ENCODE measurements around the gene LMAN2.

LMAN2 gene

DNA sequence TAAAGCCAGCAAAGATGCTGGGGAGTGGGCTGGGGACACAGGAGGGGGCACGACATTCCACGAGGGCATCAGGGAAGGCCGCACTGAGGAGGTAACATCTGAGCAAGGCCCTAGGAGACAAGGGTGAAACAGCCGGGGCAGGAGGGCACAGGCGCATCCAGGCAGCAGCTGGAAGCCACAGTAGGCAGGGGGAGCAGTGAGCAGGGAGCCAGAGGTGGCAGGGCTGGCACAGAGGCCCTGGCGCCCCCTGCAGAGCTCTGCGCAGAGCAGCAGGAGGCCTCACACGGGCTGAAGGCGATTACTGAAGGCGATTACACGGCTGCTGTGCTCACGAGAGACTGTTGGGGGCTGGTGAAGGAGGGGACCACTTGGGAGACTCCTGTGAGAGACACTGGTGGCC, 15.4 kb downstream of the LMAN2 start:
- Histone ChIP-seq H2BK12ac (ENCODE audit: low read length) (no peak overlapping the region), H3K4me1 (ENCODE audit: control insufficient read depth in 2 of 2, insufficient read depth in 1 of 2, low read depth in 1 of 2, low read length in 2 of 2) (no peaks in the 10 kb centered on the region), H2BK120ac (ENCODE audit: low read depth, low read length) (no peak overlapping the region), H2BK5ac (ENCODE audit: low read length) (no peak overlapping the region), H3K9ac (ENCODE audit: low read depth, low read length, poor library complexity) (no peak overlapping the region), H3K4me3 (ENCODE audit: low read length in 2 of 2) (no peak overlapping the region), H2AFZ (ENCODE audit: low read length) (no peak overlapping the region), H3K36me3 (replicated peaks in 1 of 2; ENCODE audit: control insufficient read depth in 2 of 2, insufficient read depth in 2 of 2, low read length in 2 of 2) (peaks cover 42 to 89% of the 10 kb centered on the region in 2 donors), H3K14ac (ENCODE audit: low read length) (no peak overlapping the region), H3K4me2 (ENCODE audit: insufficient read depth, low read length, poor library complexity, severe bottlenecking) (no peak overlapping the region), H3K79me1 (ENCODE audit: low read depth, low read length) (peaks cover 6% of the 10 kb centered on the region), H3K9me3 (replicated peaks in 1 of 2; ENCODE audit: control insufficient read depth in 2 of 2, insufficient read depth in 1 of 2, low read depth in 1 of 2, low read length in 2 of 2) (no peaks in the 10 kb centered on the region), H3K27ac (replicated peaks; ENCODE audit: low read length) (no peak overlapping the region), H2BK15ac (ENCODE audit: low read length) (no peak overlapping the region), H3K27me3 (ENCODE audit: control insufficient read depth in 3 of 3, insufficient read depth in 3 of 3, low read depth in 1 of 3, low read length in 3 of 3) (no peaks in the 10 kb centered on the region), H3K23ac (ENCODE audit: low read depth, low read length, poor library complexity) (no peak overlapping the region), H3K18ac (ENCODE audit: low read length) (no peak overlapping the region), H2AK5ac (ENCODE audit: low read depth, low read length) (no peak overlapping the region), H3K4ac (ENCODE audit: low read length) (no peak overlapping the region), H4K91ac (ENCODE audit: low read depth, low read length, poor library complexity) (no peak overlapping the region), H4K8ac (ENCODE audit: low read depth, low read length) (no peak overlapping the region)
- no CpG with 5 or more reads among the region's 12 CpGs for WGBS, 2 donors (ENCODE audit: extremely low coverage in 2 of 2, insufficient read length in 2 of 2, insufficient replicate concordance in 1 of 2)
- no peak for DNase-seq (ENCODE audit: low spot score)

DNA sequence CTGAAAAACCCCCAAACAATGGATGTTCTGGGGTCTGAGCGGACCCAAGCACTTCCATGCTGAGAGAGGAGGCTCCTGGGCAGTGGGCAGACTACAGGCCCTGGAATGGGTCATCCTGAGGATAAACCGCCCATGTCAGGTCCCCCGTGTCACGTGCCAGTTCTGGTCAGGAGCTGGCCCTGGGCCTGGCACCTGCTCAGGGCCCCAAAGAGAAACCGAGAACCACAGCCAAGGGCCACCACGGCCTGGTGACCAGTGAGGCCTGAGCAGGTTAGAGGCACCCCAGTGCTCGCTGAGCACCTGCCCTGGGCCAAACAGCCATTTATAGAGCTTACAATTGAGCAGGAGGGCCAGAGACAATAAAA, 15.8 kb downstream of the LMAN2 start:
- no peak overlapping the region for H4K8ac ChIP-seq (ENCODE audit: low read depth, low read length)
- H2BK120ac ChIP-seq (ENCODE audit: low read depth, low read length), result no peak overlapping the region
- H3K14ac ChIP-seq (ENCODE audit: low read length), result no peak overlapping the region
- H3K4me2 ChIP-seq (ENCODE audit: insufficient read depth, low read length, poor library complexity, severe bottlenecking), result no peak overlapping the region
- no peak overlapping the region for H2BK15ac ChIP-seq (ENCODE audit: low read length)
- no peak overlapping the region for H2BK5ac ChIP-seq (ENCODE audit: low read length)
- H2AK5ac ChIP-seq (ENCODE audit: low read depth, low read length), result no peak overlapping the region
- no peak overlapping the region for H3K4me3 ChIP-seq (ENCODE audit: low read length in 2 of 2)
- H3K9me3 ChIP-seq (replicated peaks in 1 of 2; ENCODE audit: control insufficient read depth in 2 of 2, insufficient read depth in 1 of 2, low read depth in 1 of 2, low read length in 2 of 2), result no peaks in the 10 kb centered on the region
- no peak overlapping the region for H4K91ac ChIP-seq (ENCODE audit: low read depth, low read length, poor library complexity)
- no peak overlapping the region for H2BK12ac ChIP-seq (ENCODE audit: low read length)
- WGBS, 2 donors (ENCODE audit: extremely low coverage in 2 of 2, insufficient read length in 2 of 2, insufficient replicate concordance in 1 of 2), result no CpG with 5 or more reads among the region's 7 CpGs
- H2AFZ ChIP-seq (ENCODE audit: low read length), result no peak overlapping the region
- H3K36me3 ChIP-seq (replicated peaks in 1 of 2; ENCODE audit: control insufficient read depth in 2 of 2, insufficient read depth in 2 of 2, low read length in 2 of 2), result peaks cover 42 to 94% of the 10 kb centered on the region in 2 donors
- H3K4ac ChIP-seq (ENCODE audit: low read length), result no peak overlapping the region
- H3K27me3 ChIP-seq (ENCODE audit: control insufficient read depth in 3 of 3, insufficient read depth in 3 of 3, low read depth in 1 of 3, low read length in 3 of 3), result no peaks in the 10 kb centered on the region
- H3K23ac ChIP-seq (ENCODE audit: low read depth, low read length, poor library complexity), result no peak overlapping the region
- no peak overlapping the region for H3K18ac ChIP-seq (ENCODE audit: low read length)
- DNase-seq (ENCODE audit: low spot score), result no peak
- peaks cover 6% of the 10 kb centered on the region for H3K79me1 ChIP-seq (ENCODE audit: low read depth, low read length)
- H3K9ac ChIP-seq (ENCODE audit: low read depth, low read length, poor library complexity), result no peak overlapping the region
- no peak overlapping the region for H3K27ac ChIP-seq (replicated peaks; ENCODE audit: low read length)
- H3K4me1 ChIP-seq (ENCODE audit: control insufficient read depth in 2 of 2, insufficient read depth in 1 of 2, low read depth in 1 of 2, low read length in 2 of 2), result no peaks in the 10 kb centered on the region

DNA sequence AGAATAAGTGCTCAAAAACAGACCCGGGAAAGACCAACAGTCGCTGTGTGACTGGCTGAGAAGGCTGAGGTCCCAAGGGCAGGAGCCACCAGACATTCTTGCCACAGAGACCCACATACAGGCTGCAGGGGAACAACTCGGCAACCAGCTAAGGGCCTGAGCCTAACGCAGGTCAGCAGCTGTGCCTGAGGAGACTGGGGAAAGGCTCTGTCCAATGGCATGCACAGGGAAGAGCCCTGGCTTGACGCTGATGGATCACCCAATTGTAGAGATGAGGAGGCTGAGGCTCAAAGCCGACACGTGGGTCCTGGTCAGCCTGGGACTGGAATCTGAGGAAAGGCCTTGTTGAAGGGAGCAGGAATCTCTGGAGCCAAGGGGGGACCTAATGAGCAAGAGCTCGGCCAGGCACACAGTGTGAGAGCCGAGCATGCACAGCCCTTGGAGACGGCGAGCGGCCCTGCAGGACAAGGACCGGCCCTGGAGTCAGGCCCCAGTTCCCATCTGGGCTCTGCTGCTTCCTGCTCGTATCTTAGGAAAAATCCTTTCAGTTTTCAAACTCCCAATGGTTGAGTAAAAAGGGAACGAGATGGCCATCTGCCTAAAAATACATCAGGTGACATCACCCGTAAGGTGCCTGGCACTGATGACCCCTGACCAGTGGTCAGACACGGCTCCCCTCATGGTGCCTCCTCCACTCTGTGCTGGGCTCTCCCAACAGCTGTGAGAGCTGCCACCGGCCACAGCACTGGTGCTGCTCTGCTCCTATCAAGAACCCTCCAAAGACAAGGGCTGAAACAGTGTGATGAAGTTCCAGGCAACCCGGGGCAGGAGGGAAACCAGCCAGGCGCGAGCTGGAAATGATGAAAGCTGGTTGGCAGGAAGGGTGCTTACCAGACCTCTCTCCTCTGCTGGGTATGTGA, 16.4 kb downstream of the LMAN2 start:
- Histone ChIP-seq H4K91ac (ENCODE audit: low read depth, low read length, poor library complexity) (no peak overlapping the region), H3K9me3 (replicated peaks in 1 of 2; ENCODE audit: control insufficient read depth in 2 of 2, insufficient read depth in 1 of 2, low read depth in 1 of 2, low read length in 2 of 2) (no peaks in the 10 kb centered on the region), H3K23ac (ENCODE audit: low read depth, low read length, poor library complexity) (no peak overlapping the region), H2BK12ac (ENCODE audit: low read length) (no peak overlapping the region), H3K9ac (ENCODE audit: low read depth, low read length, poor library complexity) (no peak overlapping the region), H2BK120ac (ENCODE audit: low read depth, low read length) (no peak overlapping the region), H3K18ac (ENCODE audit: low read length) (no peak overlapping the region), H3K79me1 (ENCODE audit: low read depth, low read length) (peaks cover 6% of the 10 kb centered on the region), H2AFZ (ENCODE audit: low read length) (no peak overlapping the region), H3K27me3 (ENCODE audit: control insufficient read depth in 3 of 3, insufficient read depth in 3 of 3, low read depth in 1 of 3, low read length in 3 of 3) (no peaks in the 10 kb centered on the region), H3K36me3 (replicated peaks in 1 of 2; ENCODE audit: control insufficient read depth in 2 of 2, insufficient read depth in 2 of 2, low read length in 2 of 2) (peaks cover 42 to 96% of the 10 kb centered on the region in 2 donors), H3K27ac (replicated peaks; ENCODE audit: low read length) (no peak overlapping the region), H3K4me2 (ENCODE audit: insufficient read depth, low read length, poor library complexity, severe bottlenecking) (no peak overlapping the region), H3K4ac (ENCODE audit: low read length) (no peak overlapping the region), H2BK5ac (ENCODE audit: low read length) (no peak overlapping the region), H2AK5ac (ENCODE audit: low read depth, low read length) (no peak overlapping the region), H3K4me3 (ENCODE audit: low read length in 2 of 2) (no peak overlapping the region), H4K8ac (ENCODE audit: low read depth, low read length) (no peak overlapping the region), H3K14ac (ENCODE audit: low read length) (no peak overlapping the region), H3K4me1 (ENCODE audit: control insufficient read depth in 2 of 2, insufficient read depth in 1 of 2, low read depth in 1 of 2, low read length in 2 of 2) (no peaks in the 10 kb centered on the region), H2BK15ac (ENCODE audit: low read length) (no peak overlapping the region)
- WGBS, 2 donors (ENCODE audit: extremely low coverage in 2 of 2, insufficient read length in 2 of 2, insufficient replicate concordance in 1 of 2), result no CpG with 5 or more reads among the region's 21 CpGs
- no peak for DNase-seq (ENCODE audit: low spot score)

DNA sequence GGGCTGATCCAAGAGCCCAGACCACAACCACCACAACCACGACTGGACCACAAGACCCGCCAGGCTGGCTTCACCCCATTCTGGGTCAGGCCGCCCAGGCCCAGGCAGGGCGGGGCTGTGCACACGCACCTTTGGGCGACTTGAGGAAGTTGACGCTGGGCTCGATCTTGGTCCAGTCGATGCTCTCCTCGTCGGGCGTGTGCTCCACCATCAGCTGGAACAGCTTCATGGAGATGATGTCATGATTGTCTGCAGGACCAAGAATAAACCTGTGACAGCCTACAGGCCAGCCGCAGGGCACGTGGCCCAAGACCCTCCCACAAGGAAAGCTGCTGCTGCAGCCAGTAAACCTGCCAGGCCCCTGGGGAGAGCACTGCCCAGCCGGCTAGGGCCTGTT, 17.3 kb downstream of the LMAN2 start:
- H3K27ac ChIP-seq (replicated peaks; ENCODE audit: low read length), result no peak overlapping the region
- H3K4me1 ChIP-seq (ENCODE audit: control insufficient read depth in 2 of 2, insufficient read depth in 1 of 2, low read depth in 1 of 2, low read length in 2 of 2), result no peaks in the 10 kb centered on the region
- no peak overlapping the region for H2BK5ac ChIP-seq (ENCODE audit: low read length)
- H3K18ac ChIP-seq (ENCODE audit: low read length), result no peak overlapping the region
- H2AK5ac ChIP-seq (ENCODE audit: low read depth, low read length), result no peak overlapping the region
- no peak overlapping the region for H4K91ac ChIP-seq (ENCODE audit: low read depth, low read length, poor library complexity)
- H3K36me3 ChIP-seq (replicated peaks in 1 of 2; ENCODE audit: control insufficient read depth in 2 of 2, insufficient read depth in 2 of 2, low read length in 2 of 2), result peaks cover 44 to 93% of the 10 kb centered on the region in 2 donors
- H3K4me3 ChIP-seq (ENCODE audit: low read length in 2 of 2), result no peak overlapping the region
- H3K9me3 ChIP-seq (replicated peaks in 1 of 2; ENCODE audit: control insufficient read depth in 2 of 2, insufficient read depth in 1 of 2, low read depth in 1 of 2, low read length in 2 of 2), result no peaks in the 10 kb centered on the region
- no peak overlapping the region for H3K14ac ChIP-seq (ENCODE audit: low read length)
- WGBS, 2 donors (ENCODE audit: extremely low coverage in 2 of 2, insufficient read length in 2 of 2, insufficient replicate concordance in 1 of 2), result no CpG with 5 or more reads among the region's 15 CpGs
- H3K9ac ChIP-seq (ENCODE audit: low read depth, low read length, poor library complexity), result no peak overlapping the region
- peaks cover 6% of the 10 kb centered on the region for H3K79me1 ChIP-seq (ENCODE audit: low read depth, low read length)
- no peak for DNase-seq (ENCODE audit: low spot score)
- H4K8ac ChIP-seq (ENCODE audit: low read depth, low read length), result no peak overlapping the region
- no peak overlapping the region for H2BK120ac ChIP-seq (ENCODE audit: low read depth, low read length)
- H3K4ac ChIP-seq (ENCODE audit: low read length), result no peak overlapping the region
- H3K23ac ChIP-seq (ENCODE audit: low read depth, low read length, poor library complexity), result peak overlapping the region; percentile 14
- no peak overlapping the region for H2AFZ ChIP-seq (ENCODE audit: low read length)
- H2BK15ac ChIP-seq (ENCODE audit: low read length), result no peak overlapping the region
- no peaks in the 10 kb centered on the region for H3K27me3 ChIP-seq (ENCODE audit: control insufficient read depth in 3 of 3, insufficient read depth in 3 of 3, low read depth in 1 of 3, low read length in 3 of 3)
- H2BK12ac ChIP-seq (ENCODE audit: low read length), result no peak overlapping the region
- H3K4me2 ChIP-seq (ENCODE audit: insufficient read depth, low read length, poor library complexity, severe bottlenecking), result no peak overlapping the region

Data from neuronal stem cell (in vitro differentiated cells).